Measurements from ENCODE around the gene FBXL20. TPM values are rescaled to one million over a fixed set of nuclear protein-coding genes. Genes with fewer than 3 reads are reported as not detected.
"Not testable (repeated sequence)": the region's sequence is repeated elsewhere in the genome, so short reads cannot be mapped to it uniquely, and the experiment has no call there.

FBXL20 gene
- total RNA-seq, 1 experiment from 2014 or later, result 9.9 TPM

DNA sequence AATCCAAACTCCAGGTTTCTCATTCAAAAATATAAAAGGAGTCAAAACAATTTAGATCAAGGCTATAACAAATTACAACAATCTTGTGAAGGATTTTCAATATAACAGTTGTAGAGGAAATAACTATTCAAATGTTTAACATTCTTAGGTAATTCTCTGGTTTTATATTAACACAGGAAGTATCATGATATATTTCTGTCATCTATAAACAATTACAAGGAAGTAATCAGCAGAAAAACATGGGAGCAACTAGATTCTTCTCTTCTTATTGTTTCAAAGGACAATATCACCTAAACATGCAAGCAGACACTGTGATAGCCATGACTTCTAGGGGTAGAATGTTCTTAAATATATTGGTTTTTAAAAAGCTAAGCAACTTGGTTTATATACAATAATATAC lies 49.9 kb downstream of the FBXL20 start:
- no peaks in the 10 kb centered on the region for H3K27me3 ChIP-seq (ENCODE audit: control insufficient read depth, insufficient read depth, low read length)
- no peak for DNase-seq (ENCODE audit: low read depth, low spot score)
- no TSS peak for BruUV-seq (replicated peaks)
- H3K4me1 ChIP-seq (ENCODE audit: control insufficient read depth, insufficient read depth, low read length), result no peaks in the 10 kb centered on the region
- no peaks in the 10 kb centered on the region for H3K36me3 ChIP-seq (ENCODE audit: control insufficient read depth, insufficient read depth, low read length)
- CTCF ChIA-PET, result interaction anchor here (0.9 kb wide), 1 partner anchor 104 kb away, joined by 4 read pairs; no protein-coding TSS in a partner anchor
- in situ Hi-C loops (cut with HindIII; ENCODE audit: low pct_unique_long_range_greater_than_20kb, low sequenced_read_pairs), result no loop called here
- TF ChIP-seq SIN3A (IDR thresholded peaks at IDR 0.05; ENCODE audit: borderline replicate concordance, insufficient read depth, low read depth, low read length), result no peak
- no peak for TF ChIP-seq POLR2AphosphoS5 (IDR thresholded peaks at IDR 0.05; ENCODE audit: low read depth, low read length)
- TF ChIP-seq, protein P1, sequence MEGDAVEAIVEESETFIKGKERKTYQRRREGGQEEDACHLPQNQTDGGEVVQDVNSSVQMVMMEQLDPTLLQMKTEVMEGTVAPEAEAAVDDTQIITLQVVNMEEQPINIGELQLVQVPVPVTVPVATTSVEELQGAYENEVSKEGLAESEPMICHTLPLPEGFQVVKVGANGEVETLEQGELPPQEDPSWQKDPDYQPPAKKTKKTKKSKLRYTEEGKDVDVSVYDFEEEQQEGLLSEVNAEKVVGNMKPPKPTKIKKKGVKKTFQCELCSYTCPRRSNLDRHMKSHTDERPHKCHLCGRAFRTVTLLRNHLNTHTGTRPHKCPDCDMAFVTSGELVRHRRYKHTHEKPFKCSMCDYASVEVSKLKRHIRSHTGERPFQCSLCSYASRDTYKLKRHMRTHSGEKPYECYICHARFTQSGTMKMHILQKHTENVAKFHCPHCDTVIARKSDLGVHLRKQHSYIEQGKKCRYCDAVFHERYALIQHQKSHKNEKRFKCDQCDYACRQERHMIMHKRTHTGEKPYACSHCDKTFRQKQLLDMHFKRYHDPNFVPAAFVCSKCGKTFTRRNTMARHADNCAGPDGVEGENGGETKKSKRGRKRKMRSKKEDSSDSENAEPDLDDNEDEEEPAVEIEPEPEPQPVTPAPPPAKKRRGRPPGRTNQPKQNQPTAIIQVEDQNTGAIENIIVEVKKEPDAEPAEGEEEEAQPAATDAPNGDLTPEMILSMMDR (IDR thresholded peaks at IDR 0.05), result no peak
- TF ChIP-seq, protein P2, sequence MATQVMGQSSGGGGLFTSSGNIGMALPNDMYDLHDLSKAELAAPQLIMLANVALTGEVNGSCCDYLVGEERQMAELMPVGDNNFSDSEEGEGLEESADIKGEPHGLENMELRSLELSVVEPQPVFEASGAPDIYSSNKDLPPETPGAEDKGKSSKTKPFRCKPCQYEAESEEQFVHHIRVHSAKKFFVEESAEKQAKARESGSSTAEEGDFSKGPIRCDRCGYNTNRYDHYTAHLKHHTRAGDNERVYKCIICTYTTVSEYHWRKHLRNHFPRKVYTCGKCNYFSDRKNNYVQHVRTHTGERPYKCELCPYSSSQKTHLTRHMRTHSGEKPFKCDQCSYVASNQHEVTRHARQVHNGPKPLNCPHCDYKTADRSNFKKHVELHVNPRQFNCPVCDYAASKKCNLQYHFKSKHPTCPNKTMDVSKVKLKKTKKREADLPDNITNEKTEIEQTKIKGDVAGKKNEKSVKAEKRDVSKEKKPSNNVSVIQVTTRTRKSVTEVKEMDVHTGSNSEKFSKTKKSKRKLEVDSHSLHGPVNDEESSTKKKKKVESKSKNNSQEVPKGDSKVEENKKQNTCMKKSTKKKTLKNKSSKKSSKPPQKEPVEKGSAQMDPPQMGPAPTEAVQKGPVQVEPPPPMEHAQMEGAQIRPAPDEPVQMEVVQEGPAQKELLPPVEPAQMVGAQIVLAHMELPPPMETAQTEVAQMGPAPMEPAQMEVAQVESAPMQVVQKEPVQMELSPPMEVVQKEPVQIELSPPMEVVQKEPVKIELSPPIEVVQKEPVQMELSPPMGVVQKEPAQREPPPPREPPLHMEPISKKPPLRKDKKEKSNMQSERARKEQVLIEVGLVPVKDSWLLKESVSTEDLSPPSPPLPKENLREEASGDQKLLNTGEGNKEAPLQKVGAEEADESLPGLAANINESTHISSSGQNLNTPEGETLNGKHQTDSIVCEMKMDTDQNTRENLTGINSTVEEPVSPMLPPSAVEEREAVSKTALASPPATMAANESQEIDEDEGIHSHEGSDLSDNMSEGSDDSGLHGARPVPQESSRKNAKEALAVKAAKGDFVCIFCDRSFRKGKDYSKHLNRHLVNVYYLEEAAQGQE (IDR thresholded peaks at IDR 0.05; ENCODE audit: insufficient read depth in 1 of 2, low read depth in 2 of 2, low read length in 1 of 2), result no peak
- no peak for TF ChIP-seq TCF7L2 (IDR thresholded peaks at IDR 0.05; ENCODE audit: low read depth, low read length)
- no peak overlapping the region for H3K27ac ChIP-seq (ENCODE audit: low read length)
- intact Hi-C loops (cut with micrococcal nuclease; ENCODE audit: unreplicated experiment), result no loop called here
- no peak overlapping the region for H3K4me3 ChIP-seq (ENCODE audit: low read depth in 2 of 2, low read length in 2 of 2)
- no peaks in the 10 kb centered on the region for H3K9me3 ChIP-seq (ENCODE audit: control insufficient read depth, insufficient read depth, low read depth, low read length)
- POLR2A ChIA-PET, result no interaction called here
- ATAC-seq, result no peak

DNA sequence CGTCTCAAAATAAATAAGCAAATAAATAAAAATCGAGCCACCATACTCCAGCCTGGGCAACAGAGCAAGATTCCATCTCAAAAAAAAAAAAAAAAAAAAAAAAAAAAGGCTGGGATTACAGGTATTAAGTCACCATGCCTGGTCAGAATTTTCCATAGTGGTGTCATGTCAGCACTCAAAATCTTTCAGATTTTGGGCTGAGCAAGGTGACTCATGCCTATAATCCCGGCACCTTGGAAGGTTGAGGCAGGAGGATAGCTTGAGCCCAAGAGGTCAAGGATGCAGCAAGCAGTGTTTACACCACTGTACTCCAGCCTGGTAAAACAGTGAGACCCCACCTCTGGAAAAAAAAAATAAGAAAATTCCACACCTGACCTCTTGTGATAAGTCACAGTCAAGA lies 52.2 kb downstream of the FBXL20 start:
- no peak for DNase-seq (ENCODE audit: low read depth, low spot score)
- CTCF ChIA-PET, result no interaction called here
- intact Hi-C loops (cut with micrococcal nuclease; ENCODE audit: unreplicated experiment), result no loop called here

DNA sequence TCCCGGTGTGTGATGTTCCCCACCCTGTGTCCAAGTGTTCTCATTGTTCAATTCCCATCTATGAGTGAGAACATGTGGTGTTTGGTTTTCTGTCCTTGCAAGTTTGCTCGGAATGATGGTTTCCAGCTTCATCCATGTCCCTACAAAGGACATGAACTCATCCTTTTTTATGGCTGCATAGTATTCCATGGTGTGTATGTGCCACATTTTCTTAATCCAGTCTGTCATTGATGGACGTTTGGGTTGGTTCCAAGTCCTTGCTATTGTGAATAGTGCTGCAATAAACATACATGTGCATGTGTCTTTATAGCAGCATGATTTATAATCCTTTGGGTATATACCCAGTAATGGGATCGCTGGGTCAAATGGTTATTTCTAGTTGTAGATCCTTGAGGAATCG lies 54.6 kb downstream of the FBXL20 start:
- BruUV-seq (replicated peaks); H3K27me3 ChIP-seq (ENCODE audit: control insufficient read depth, insufficient read depth, low read length); POLR2A ChIA-PET; H3K4me1 ChIP-seq (ENCODE audit: control insufficient read depth, insufficient read depth, low read length); intact Hi-C loops (cut with micrococcal nuclease; ENCODE audit: unreplicated experiment); in situ Hi-C loops (cut with HindIII; ENCODE audit: low pct_unique_long_range_greater_than_20kb, low sequenced_read_pairs); DNase-seq (ENCODE audit: low read depth, low spot score); H3K27ac ChIP-seq (ENCODE audit: low read length); H3K36me3 ChIP-seq (ENCODE audit: control insufficient read depth, insufficient read depth, low read length); CTCF ChIA-PET; H3K9me3 ChIP-seq (ENCODE audit: control insufficient read depth, insufficient read depth, low read depth, low read length); H3K4me3 ChIP-seq (ENCODE audit: low read depth in 2 of 2, low read length in 2 of 2); ATAC-seq: not testable (repeated sequence)

More for the DNA sequence above, 52.2 kb downstream of the FBXL20 start:
- ATAC-seq, result no peak
- H3K9me3 ChIP-seq (ENCODE audit: control insufficient read depth, insufficient read depth, low read depth, low read length), result no peaks in the 10 kb centered on the region
- H3K27me3 ChIP-seq (ENCODE audit: control insufficient read depth, insufficient read depth, low read length), result no peaks in the 10 kb centered on the region
- H3K4me3 ChIP-seq (ENCODE audit: low read depth in 2 of 2, low read length in 2 of 2), result no peak overlapping the region
- H3K27ac ChIP-seq (ENCODE audit: low read length), result no peak overlapping the region
- POLR2A ChIA-PET, result no interaction called here
- H3K36me3 ChIP-seq (ENCODE audit: control insufficient read depth, insufficient read depth, low read length), result no peaks in the 10 kb centered on the region
- TF ChIP-seq TCF7L2 (IDR thresholded peaks at IDR 0.05; ENCODE audit: low read depth, low read length) (no peak), POLR2AphosphoS5 (IDR thresholded peaks at IDR 0.05; ENCODE audit: low read depth, low read length) (no peak), SIN3A (IDR thresholded peaks at IDR 0.05; ENCODE audit: borderline replicate concordance, insufficient read depth, low read depth, low read length) (no peak)
- TF ChIP-seq, protein P1 (IDR thresholded peaks at IDR 0.05), result no peak
- TF ChIP-seq, protein P2 (IDR thresholded peaks at IDR 0.05; ENCODE audit: insufficient read depth in 1 of 2, low read depth in 2 of 2, low read length in 1 of 2), result no peak
- no peaks in the 10 kb centered on the region for H3K4me1 ChIP-seq (ENCODE audit: control insufficient read depth, insufficient read depth, low read length)
- in situ Hi-C loops (cut with HindIII; ENCODE audit: low pct_unique_long_range_greater_than_20kb, low sequenced_read_pairs), result no loop called here
- no TSS peak for BruUV-seq (replicated peaks)
